SKM-1 (cell line): ENCODE results near the gene IRAG1.

Experiments used
- DNase-seq: peaks from one replicate; lab custom pipeline; 2025; ENCODE audit not compliant: unreplicated experiment; lab: John Stamatoyannopoulos, UW

The IRAG1 gene

GRCh38 chr11:10650166-10650565, 43.4 kb downstream of the IRAG1 start:
- DNase-seq = no peak

GRCh38 chr11:10648871-10649270, 44.7 kb downstream of the IRAG1 start:
- no peak for DNase-seq

GRCh38 chr11:10646681-10647355, 46.7 kb downstream of the IRAG1 start:
- no peak for DNase-seq

GRCh38 chr11:10646005-10646404, 47.5 kb downstream of the IRAG1 start:
- DNase-seq = no peak

- DNase-seq = no peak
Observed at GRCh38 chr11:10645212-10645795, 48.3 kb downstream of the IRAG1 start.
